Measurements from ENCODE around the gene FIZ1.
A peak's percentile ranks its signal among the peaks of the same experiment; 100 is the strongest.

The FIZ1 gene

DNA sequence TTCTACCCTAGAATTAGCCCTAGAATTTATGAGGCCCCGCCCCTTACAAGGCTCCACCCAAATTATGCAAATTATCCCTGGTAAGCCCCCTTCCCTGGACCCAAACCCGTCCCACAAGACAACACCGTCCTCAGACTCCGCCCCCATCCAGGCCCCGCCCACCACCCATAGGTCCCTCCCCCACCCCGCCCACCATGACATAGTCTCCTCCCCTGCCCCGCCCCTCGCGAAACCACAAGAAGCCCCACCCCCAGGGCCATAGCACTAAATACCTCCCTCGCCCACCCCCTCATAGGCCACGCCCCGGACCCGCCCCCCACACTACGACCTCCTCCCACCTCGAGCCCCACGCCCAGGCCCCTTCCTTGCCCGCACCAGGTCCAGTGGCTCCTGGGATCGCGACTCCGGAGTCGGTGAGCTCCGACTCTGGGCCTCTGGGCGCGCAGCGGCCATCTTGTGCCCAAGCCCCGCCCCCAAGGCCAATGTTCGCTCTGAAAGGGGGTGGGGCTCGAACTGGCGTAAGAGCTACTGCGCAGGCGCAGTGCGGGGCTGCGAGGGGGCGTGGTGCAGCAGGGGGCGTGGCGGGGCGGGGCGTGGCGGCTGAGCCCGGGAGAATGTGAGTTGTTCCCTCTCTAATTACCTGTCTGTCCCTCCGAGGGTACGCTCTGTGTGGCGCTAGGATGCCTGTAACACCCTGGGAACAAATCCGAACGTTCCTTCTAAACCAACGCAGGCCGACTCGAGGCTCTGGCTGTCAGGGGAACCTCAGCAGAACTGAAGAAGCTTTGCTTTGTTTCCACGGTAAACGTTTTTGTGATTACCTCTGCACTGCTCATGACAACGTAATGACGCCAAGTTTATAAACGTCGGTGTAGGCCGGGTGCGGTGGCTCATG is 25.0 kb upstream of the FIZ1 start, which contains the start of gene ZNF784:
Gene ZNF784 (minus strand): TSS at position 458 of the 895 bp plus-strand sequence. CDS start 5 bp downstream, at position 453.
- peak within 1 kb of the TSS; percentile 93 for H3K27ac Mint-ChIP-seq (ENCODE audit: low read depth)
- peaks cover 17% of the 10 kb centered on the region for H3K36me3 Mint-ChIP-seq (ENCODE audit: insufficient read depth)
- peak within 1 kb of the TSS; percentile 79 for H3K4me3 Mint-ChIP-seq
- ATAC-seq (replicated peaks; ENCODE audit: extremely low read depth, poor library complexity, severe bottlenecking) (peak; percentile 66), DNase-seq (ENCODE audit: low spot score in 2 of 2) (peak; percentile 88 to 90)
- H3K27me3 Mint-ChIP-seq, result no peaks in the 10 kb centered on the region
- peaks cover 40% of the 10 kb centered on the region for H3K4me1 Mint-ChIP-seq
- no peaks in the 10 kb centered on the region for H3K9me3 Mint-ChIP-seq

DNA sequence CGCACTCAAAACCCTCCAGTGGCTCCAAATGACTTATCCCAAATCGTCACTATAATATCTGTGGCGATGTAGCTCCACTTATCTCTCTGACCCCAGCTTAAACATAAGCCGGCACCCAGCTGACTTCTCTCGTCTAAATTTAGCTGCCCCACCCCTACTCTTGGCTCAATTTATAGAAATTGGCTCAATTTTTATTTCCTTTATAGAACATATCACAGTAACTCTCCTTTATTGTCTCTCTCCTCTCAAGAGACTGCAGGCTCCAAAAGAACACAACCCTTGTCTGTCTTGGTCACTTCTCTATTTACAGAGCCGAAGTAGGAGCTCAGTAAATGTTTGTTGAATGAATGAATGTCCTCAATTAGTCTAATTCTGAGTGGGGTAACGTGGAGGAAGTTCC is 24.2 kb upstream of the FIZ1 start:
- Mint-ChIP-seq H3K36me3 (ENCODE audit: insufficient read depth) (peaks cover 17% of the 10 kb centered on the region), H3K4me1 (peaks cover 40% of the 10 kb centered on the region), H3K27ac (ENCODE audit: low read depth) (peak overlapping the region; percentile 93), H3K27me3 (no peaks in the 10 kb centered on the region), H3K4me3 (peak overlapping the region; percentile 79), H3K9me3 (no peaks in the 10 kb centered on the region)
- no peak for ATAC-seq (replicated peaks; ENCODE audit: extremely low read depth, poor library complexity, severe bottlenecking)
- DNase-seq (ENCODE audit: low spot score in 2 of 2), result no peak

GRCh38 chr19:55623130-55623529 is 23.8 kb upstream of the FIZ1 start:
- H3K9me3 Mint-ChIP-seq, result no peaks in the 10 kb centered on the region
- no peak for ATAC-seq (replicated peaks; ENCODE audit: extremely low read depth, poor library complexity, severe bottlenecking)
- H3K36me3 Mint-ChIP-seq (ENCODE audit: insufficient read depth), result peaks cover 17% of the 10 kb centered on the region
- no peak overlapping the region for H3K4me3 Mint-ChIP-seq
- no peak for DNase-seq (ENCODE audit: low spot score in 2 of 2)
- H3K4me1 Mint-ChIP-seq, result peaks cover 40% of the 10 kb centered on the region
- no peaks in the 10 kb centered on the region for H3K27me3 Mint-ChIP-seq
- peak overlapping the region; percentile 93 for H3K27ac Mint-ChIP-seq (ENCODE audit: low read depth)

- Mint-ChIP-seq H3K4me3 (no peak overlapping the region), H3K27me3 (no peaks in the 10 kb centered on the region), H3K9me3 (no peaks in the 10 kb centered on the region), H3K36me3 (ENCODE audit: insufficient read depth) (peaks cover 18% of the 10 kb centered on the region), H3K27ac (ENCODE audit: low read depth) (no peak overlapping the region), H3K4me1 (peaks cover 40% of the 10 kb centered on the region)
- no peak for ATAC-seq (replicated peaks; ENCODE audit: extremely low read depth, poor library complexity, severe bottlenecking)
- DNase-seq (ENCODE audit: low spot score in 2 of 2), result no peak
These were observed 23.1 kb upstream of the FIZ1 start for GRCh38 chr19:55622242-55622969.

GRCh38 chr19:55621673-55622231 is 22.4 kb upstream of the FIZ1 start:
- H3K9me3 Mint-ChIP-seq, result no peaks in the 10 kb centered on the region
- DNase-seq (ENCODE audit: low spot score in 2 of 2) (no peak), ATAC-seq (replicated peaks; ENCODE audit: extremely low read depth, poor library complexity, severe bottlenecking) (no peak)
- no peaks in the 10 kb centered on the region for H3K27me3 Mint-ChIP-seq
- peaks cover 36% of the 10 kb centered on the region for H3K4me1 Mint-ChIP-seq
- no peak overlapping the region for H3K4me3 Mint-ChIP-seq
- H3K27ac Mint-ChIP-seq (ENCODE audit: low read depth), result no peak overlapping the region
- peaks cover 20% of the 10 kb centered on the region for H3K36me3 Mint-ChIP-seq (ENCODE audit: insufficient read depth)

DNA sequence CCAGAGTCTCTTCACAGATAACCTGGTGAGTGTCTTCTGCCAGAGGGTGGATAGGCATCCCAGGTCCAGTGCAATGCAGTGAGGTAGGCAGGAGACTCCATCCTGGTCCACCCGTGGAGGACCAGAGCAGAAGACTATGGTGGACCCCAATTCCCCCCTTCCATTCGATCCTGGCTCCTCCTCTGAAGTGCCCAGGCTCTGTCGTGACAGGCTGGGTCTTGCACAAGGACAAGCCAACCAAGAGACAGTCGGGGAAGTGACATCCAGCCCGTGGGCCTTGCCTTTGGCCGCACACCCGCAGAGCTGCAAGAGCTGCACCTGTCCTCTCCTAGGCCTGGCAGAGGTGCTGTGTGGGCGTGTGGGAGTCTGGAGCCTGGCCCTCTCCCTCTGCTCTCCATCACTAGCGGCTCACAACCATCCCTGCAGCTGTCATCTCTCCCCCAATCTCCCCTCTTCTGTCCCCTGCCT is 21.9 kb upstream of the FIZ1 start:
- DNase-seq (ENCODE audit: low spot score in 2 of 2), result no peak
- Mint-ChIP-seq H3K4me1 (peaks cover 31% of the 10 kb centered on the region), H3K27me3 (no peaks in the 10 kb centered on the region), H3K36me3 (ENCODE audit: insufficient read depth) (peaks cover 19% of the 10 kb centered on the region), H3K9me3 (no peaks in the 10 kb centered on the region), H3K4me3 (no peak overlapping the region), H3K27ac (ENCODE audit: low read depth) (no peak overlapping the region)
- no peak for ATAC-seq (replicated peaks; ENCODE audit: extremely low read depth, poor library complexity, severe bottlenecking)

DNA sequence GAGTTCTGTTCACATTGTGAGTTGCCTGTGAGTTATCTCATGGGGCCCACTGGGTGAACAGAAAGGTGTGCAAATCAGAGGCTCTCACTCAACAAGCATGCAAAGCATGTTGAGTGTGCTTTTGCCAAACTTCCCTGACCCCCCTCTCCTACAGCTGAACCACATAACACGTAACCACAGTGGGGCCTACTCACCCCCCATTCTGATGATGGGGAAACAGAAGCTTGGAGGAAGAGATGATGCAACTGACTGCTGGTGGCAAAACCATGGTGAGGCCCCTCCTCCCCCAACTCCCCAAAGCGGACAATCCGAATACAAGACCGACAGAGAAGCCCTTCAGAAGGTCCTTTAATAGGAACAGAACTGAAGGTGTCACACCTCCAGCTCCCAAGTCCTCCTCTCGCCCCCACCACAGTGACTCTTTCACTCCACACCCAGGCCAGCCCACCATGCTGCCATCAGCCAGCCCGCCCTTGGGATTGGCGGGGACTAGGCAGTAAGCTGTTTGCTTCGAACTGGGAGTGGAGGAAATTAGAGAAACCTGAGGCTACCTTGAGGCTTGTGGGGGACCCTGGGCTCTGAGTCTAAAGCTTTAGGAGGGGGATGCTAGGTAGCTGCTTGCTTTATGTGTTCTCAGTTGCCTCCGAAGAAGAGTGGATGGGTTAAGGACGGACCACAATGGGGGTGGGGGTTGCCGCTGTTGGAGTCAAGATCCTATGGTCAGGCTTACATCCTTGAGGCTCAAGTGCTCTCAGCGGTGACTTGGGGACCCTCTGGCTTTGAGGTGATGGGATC is 21.3 kb upstream of the FIZ1 start:
- H3K27ac Mint-ChIP-seq (ENCODE audit: low read depth), result no peak overlapping the region
- H3K36me3 Mint-ChIP-seq (ENCODE audit: insufficient read depth), result peaks cover 19% of the 10 kb centered on the region
- no peaks in the 10 kb centered on the region for H3K27me3 Mint-ChIP-seq
- DNase-seq (ENCODE audit: low spot score in 2 of 2) (no peak), ATAC-seq (replicated peaks; ENCODE audit: extremely low read depth, poor library complexity, severe bottlenecking) (no peak)
- H3K4me1 Mint-ChIP-seq, result peaks cover 28% of the 10 kb centered on the region
- no peak overlapping the region for H3K4me3 Mint-ChIP-seq
- H3K9me3 Mint-ChIP-seq, result no peaks in the 10 kb centered on the region

DNA sequence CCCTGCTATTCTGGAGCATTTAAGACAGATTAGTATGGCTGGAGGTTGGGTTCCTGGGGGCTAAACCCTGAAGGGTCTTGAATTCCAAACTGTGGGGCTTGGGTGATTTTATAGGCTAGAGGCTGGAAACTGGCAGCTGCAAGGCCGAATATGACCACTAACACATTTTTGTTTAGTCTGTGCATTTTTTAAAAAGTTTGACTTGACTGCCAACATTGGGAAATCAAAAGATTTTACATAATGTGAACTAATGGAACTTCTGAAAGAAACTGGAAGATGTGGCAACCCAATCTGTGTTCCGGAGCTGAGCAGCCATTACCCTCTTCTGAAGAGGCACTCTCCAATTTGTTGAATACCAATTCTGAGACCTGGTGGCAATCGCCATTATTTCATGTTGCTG is 20.0 kb upstream of the FIZ1 start:
- ATAC-seq (replicated peaks; ENCODE audit: extremely low read depth, poor library complexity, severe bottlenecking) (no peak), DNase-seq (ENCODE audit: low spot score in 2 of 2) (no peak)
- Mint-ChIP-seq H3K27ac (ENCODE audit: low read depth) (peak overlapping the region; percentile 72), H3K4me3 (no peak overlapping the region), H3K9me3 (no peaks in the 10 kb centered on the region), H3K36me3 (ENCODE audit: insufficient read depth) (peaks cover 14% of the 10 kb centered on the region), H3K4me1 (peaks cover 18% of the 10 kb centered on the region), H3K27me3 (no peaks in the 10 kb centered on the region)

DNA sequence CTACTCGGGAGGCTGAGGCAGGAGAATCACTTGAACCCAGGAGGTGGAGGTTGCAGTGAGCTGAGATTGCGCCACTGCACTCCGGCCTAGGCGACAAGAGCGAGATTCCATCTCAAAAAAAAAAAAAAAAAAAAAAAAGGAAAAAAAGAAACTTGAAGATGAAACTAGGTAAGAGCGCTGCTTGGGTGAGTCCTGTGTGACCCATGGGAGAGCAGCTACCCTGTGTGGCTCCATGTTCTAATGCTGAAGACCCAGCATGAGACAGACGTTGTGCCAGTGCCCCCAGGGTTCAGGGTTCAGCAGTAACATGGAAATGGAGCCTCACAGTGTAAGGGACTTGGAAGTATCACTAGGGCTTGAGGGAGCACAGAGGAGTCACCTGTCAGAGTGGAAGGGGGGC is 19.1 kb upstream of the FIZ1 start:
- no peaks in the 10 kb centered on the region for H3K27me3 Mint-ChIP-seq
- H3K4me3 Mint-ChIP-seq, result no peak overlapping the region
- H3K4me1 Mint-ChIP-seq, result peaks cover 10% of the 10 kb centered on the region
- ATAC-seq (replicated peaks; ENCODE audit: extremely low read depth, poor library complexity, severe bottlenecking) (no peak), DNase-seq (ENCODE audit: low spot score in 2 of 2) (no peak)
- H3K36me3 Mint-ChIP-seq (ENCODE audit: insufficient read depth), result peaks cover 12% of the 10 kb centered on the region
- H3K27ac Mint-ChIP-seq (ENCODE audit: low read depth), result peak overlapping the region; percentile 72
- H3K9me3 Mint-ChIP-seq, result no peaks in the 10 kb centered on the region

- peaks cover 15% of the 10 kb centered on the region for H3K4me1 Mint-ChIP-seq
- no peaks in the 10 kb centered on the region for H3K27me3 Mint-ChIP-seq
- DNase-seq (ENCODE audit: low spot score in 2 of 2) (no peak), ATAC-seq (replicated peaks; ENCODE audit: extremely low read depth, poor library complexity, severe bottlenecking) (no peak)
- H3K27ac Mint-ChIP-seq (ENCODE audit: low read depth), result peak overlapping the region; percentile 38
- H3K4me3 Mint-ChIP-seq, result no peak overlapping the region
- H3K9me3 Mint-ChIP-seq, result no peaks in the 10 kb centered on the region
- peaks cover 15% of the 10 kb centered on the region for H3K36me3 Mint-ChIP-seq (ENCODE audit: insufficient read depth)
These were observed 18.1 kb upstream of the FIZ1 start for GRCh38 chr19:55617426-55617825.

DNA sequence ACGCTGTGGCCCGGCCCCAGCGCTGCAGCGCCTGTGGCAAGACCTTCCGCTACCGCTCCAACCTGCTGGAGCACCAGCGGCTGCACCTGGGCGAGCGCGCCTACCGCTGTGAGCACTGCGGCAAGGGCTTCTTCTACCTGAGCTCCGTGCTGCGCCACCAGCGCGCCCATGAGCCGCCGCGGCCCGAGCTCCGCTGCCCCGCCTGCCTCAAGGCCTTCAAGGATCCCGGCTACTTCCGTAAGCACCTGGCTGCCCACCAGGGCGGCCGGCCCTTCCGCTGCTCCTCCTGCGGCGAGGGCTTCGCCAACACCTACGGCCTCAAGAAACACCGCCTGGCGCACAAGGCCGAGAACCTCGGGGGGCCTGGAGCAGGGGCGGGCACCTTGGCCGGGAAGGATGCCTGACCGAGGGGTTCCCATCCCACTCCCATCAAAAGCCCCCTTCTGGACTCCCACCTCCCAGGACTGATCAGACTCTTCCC is 17.1 kb upstream of the FIZ1 start:
- H3K27me3 Mint-ChIP-seq, result no peaks in the 10 kb centered on the region
- peaks cover 18% of the 10 kb centered on the region for H3K4me1 Mint-ChIP-seq
- DNase-seq (ENCODE audit: low spot score in 2 of 2) (no peak), ATAC-seq (replicated peaks; ENCODE audit: extremely low read depth, poor library complexity, severe bottlenecking) (no peak)
- peaks cover 13% of the 10 kb centered on the region for H3K36me3 Mint-ChIP-seq (ENCODE audit: insufficient read depth)
- no peaks in the 10 kb centered on the region for H3K9me3 Mint-ChIP-seq
- no peak overlapping the region for H3K4me3 Mint-ChIP-seq
- H3K27ac Mint-ChIP-seq (ENCODE audit: low read depth), result no peak overlapping the region
